Liver (tissue), 3 donors: Measurements from ENCODE around the gene PPFIBP1.

Experiments
- GABPA ChIP-seq, 2 donors: IDR thresholded peaks in 1 of 2; conservative IDR thresholded peaks in 1 of 2; 2 replicates each; pipeline ENCODE4 v1.6.1; 2016; ENCODE audit warnings: antibody characterized with exemption in 2 of 2, mild to moderate bottlenecking in 1 of 2, moderate library complexity in 1 of 2
- JUND ChIP-seq, 2 donors: IDR thresholded peaks; 2 replicates each; pipeline ENCODE4 v1.6.1; 2016; ENCODE audit warnings: antibody characterized with exemption in 2 of 2
- NR2F2 ChIP-seq: IDR thresholded peaks from 2 replicates; pipeline ENCODE4 v1.6.1; 2016; ENCODE audit warnings: antibody characterized with exemption
- RAD21 ChIP-seq, 2 donors: IDR thresholded peaks; 2 replicates each; pipeline ENCODE4 v1.6.1; 2016; ENCODE audit warnings: antibody characterized with exemption in 2 of 2, mild to moderate bottlenecking in 2 of 2
- RXRA ChIP-seq, 2 donors: IDR thresholded peaks; 2 replicates each; pipeline ENCODE4 v1.6.1; 2017 to 2018; ENCODE audit warnings: antibody characterized with exemption in 2 of 2, mild to moderate bottlenecking in 1 of 2
- TAF1 ChIP-seq: conservative IDR thresholded peaks from 2 replicates; pipeline ENCODE4 v1.6.1; 2016; ENCODE audit warnings: antibody characterized with exemption, mild to moderate bottlenecking
- YY1 ChIP-seq: IDR thresholded peaks from 2 replicates; pipeline ENCODE4 v1.6.1; 2016; ENCODE audit warnings: antibody characterized with exemption, mild to moderate bottlenecking
- TF ChIP-seq, protein P1 (sequence below): fragments of 150-350 bp; IDR thresholded peaks from 2 replicates; pipeline ENCODE4 v1.5.1; 2017; ENCODE audit warnings: improper control_type of control experiment, low read depth, low read length; ENCODE audit not compliant: missing input control
- TF ChIP-seq, protein P2 (sequence below): IDR thresholded peaks from 2 replicates; pipeline ENCODE4 v1.6.1; 2016; ENCODE audit warnings: antibody characterized with exemption
- TF ChIP-seq, protein P3 (sequence below): IDR thresholded peaks from 2 replicates; pipeline ENCODE4 v1.6.1; 2016; ENCODE audit warnings: antibody characterized with exemption, mild to moderate bottlenecking
- TF ChIP-seq, protein P4 (sequence below): IDR thresholded peaks from 2 replicates; pipeline ENCODE4 v1.6.1; 2016; ENCODE audit warnings: antibody characterized with exemption
- donor health status: healthy.
- donor health status: healthy.

DNA sequence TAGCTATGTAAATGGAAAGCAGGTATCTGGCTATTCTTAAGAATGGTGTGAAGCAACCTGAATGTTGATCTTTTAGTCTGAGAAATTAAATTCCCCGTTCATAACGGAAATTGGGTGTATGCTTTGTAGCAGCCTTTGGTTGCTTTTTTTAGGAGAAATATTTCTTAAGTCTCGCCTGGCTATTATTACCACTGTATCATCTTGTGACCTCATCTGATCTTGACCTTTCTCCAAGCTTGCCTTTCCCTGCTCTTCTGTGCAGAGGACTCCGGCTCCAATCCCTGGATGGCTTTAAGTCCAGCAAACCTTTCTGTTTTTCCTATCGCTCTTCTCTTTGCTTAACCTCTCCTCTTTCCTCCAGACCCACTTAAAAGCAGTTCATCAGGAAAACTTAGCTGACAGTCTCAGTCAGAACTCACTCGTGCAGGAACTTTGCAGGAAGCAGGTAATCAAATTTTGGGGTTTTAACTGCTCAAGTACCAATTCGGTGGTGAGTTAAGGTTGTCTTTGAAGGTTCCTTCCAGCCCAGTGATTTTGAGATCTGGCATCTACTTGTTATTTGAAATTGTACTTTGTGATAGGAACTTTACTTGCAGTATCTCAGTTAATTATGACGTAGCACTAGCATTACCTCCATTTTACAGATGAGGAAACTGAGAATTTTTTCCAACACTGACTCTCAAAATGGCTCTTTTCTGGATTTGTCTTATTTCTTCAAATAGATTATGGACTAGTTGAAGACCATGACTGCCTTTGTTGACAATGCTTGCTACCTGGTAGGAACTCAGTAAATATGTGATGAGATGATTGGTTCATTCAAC lies 14.1 kb downstream of the PPFIBP1 start:
- TF ChIP-seq, protein P1, sequence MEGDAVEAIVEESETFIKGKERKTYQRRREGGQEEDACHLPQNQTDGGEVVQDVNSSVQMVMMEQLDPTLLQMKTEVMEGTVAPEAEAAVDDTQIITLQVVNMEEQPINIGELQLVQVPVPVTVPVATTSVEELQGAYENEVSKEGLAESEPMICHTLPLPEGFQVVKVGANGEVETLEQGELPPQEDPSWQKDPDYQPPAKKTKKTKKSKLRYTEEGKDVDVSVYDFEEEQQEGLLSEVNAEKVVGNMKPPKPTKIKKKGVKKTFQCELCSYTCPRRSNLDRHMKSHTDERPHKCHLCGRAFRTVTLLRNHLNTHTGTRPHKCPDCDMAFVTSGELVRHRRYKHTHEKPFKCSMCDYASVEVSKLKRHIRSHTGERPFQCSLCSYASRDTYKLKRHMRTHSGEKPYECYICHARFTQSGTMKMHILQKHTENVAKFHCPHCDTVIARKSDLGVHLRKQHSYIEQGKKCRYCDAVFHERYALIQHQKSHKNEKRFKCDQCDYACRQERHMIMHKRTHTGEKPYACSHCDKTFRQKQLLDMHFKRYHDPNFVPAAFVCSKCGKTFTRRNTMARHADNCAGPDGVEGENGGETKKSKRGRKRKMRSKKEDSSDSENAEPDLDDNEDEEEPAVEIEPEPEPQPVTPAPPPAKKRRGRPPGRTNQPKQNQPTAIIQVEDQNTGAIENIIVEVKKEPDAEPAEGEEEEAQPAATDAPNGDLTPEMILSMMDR = no peak
- TF ChIP-seq RXRA (IDR thresholded peaks at IDR 0.05) = no peak
- no peak for TF ChIP-seq YY1
- TF ChIP-seq, protein P2, sequence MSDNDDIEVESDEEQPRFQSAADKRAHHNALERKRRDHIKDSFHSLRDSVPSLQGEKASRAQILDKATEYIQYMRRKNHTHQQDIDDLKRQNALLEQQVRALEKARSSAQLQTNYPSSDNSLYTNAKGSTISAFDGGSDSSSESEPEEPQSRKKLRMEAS = no peak
- TF ChIP-seq, protein P3, sequence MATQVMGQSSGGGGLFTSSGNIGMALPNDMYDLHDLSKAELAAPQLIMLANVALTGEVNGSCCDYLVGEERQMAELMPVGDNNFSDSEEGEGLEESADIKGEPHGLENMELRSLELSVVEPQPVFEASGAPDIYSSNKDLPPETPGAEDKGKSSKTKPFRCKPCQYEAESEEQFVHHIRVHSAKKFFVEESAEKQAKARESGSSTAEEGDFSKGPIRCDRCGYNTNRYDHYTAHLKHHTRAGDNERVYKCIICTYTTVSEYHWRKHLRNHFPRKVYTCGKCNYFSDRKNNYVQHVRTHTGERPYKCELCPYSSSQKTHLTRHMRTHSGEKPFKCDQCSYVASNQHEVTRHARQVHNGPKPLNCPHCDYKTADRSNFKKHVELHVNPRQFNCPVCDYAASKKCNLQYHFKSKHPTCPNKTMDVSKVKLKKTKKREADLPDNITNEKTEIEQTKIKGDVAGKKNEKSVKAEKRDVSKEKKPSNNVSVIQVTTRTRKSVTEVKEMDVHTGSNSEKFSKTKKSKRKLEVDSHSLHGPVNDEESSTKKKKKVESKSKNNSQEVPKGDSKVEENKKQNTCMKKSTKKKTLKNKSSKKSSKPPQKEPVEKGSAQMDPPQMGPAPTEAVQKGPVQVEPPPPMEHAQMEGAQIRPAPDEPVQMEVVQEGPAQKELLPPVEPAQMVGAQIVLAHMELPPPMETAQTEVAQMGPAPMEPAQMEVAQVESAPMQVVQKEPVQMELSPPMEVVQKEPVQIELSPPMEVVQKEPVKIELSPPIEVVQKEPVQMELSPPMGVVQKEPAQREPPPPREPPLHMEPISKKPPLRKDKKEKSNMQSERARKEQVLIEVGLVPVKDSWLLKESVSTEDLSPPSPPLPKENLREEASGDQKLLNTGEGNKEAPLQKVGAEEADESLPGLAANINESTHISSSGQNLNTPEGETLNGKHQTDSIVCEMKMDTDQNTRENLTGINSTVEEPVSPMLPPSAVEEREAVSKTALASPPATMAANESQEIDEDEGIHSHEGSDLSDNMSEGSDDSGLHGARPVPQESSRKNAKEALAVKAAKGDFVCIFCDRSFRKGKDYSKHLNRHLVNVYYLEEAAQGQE = no peak
- no peak for TF ChIP-seq JUND (IDR thresholded peaks at IDR 0.05)
- no peak for TF ChIP-seq GABPA (IDR thresholded peaks at IDR 0.05 in 1 of 2, conservative IDR thresholded peaks at IDR 0.05 in 1 of 2)
- TF ChIP-seq, protein P4, sequence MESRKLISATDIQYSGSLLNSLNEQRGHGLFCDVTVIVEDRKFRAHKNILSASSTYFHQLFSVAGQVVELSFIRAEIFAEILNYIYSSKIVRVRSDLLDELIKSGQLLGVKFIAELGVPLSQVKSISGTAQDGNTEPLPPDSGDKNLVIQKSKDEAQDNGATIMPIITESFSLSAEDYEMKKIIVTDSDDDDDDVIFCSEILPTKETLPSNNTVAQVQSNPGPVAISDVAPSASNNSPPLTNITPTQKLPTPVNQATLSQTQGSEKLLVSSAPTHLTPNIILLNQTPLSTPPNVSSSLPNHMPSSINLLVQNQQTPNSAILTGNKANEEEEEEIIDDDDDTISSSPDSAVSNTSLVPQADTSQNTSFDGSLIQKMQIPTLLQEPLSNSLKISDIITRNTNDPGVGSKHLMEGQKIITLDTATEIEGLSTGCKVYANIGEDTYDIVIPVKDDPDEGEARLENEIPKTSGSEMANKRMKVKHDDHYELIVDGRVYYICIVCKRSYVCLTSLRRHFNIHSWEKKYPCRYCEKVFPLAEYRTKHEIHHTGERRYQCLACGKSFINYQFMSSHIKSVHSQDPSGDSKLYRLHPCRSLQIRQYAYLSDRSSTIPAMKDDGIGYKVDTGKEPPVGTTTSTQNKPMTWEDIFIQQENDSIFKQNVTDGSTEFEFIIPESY = no peak
- TF ChIP-seq RAD21 (IDR thresholded peaks at IDR 0.05) = no peak
- TF ChIP-seq TAF1 = no peak
- TF ChIP-seq NR2F2 = no peak
